Retinal pigment epithelial cell (primary cell): ENCODE data around the gene CASKIN1.

Source experiments
- DNase-seq: peaks from one replicate; pipeline ENCODE4 v3.0.0-alpha.2; 2010; ENCODE audit warnings: low read depth
- H3K4me3 ChIP-seq: 2 replicates; pipeline ENCODE4 v1.5.1; 2011; ENCODE audit warnings: mild to moderate bottlenecking, low read length, control low read depth, moderate library complexity
- CTCF ChIP-seq: conservative IDR thresholded peaks from 2 replicates; pipeline ENCODE4 v1.5.1; 2011; ENCODE audit warnings: low read depth, low read length, control low read depth, inconsistent platforms

The CASKIN1 gene

GRCh38 chr16:2178321-2179106 lies 17.9 kb downstream of the CASKIN1 start:
- H3K4me3 ChIP-seq = no peak overlapping the region
- TF ChIP-seq CTCF = no peak
- DNase-seq = no peak

GRCh38 chr16:2177561-2177960 lies 18.8 kb downstream of the CASKIN1 start:
- DNase-seq = no peak
- H3K4me3 ChIP-seq = no peak overlapping the region
- TF ChIP-seq CTCF = no peak

GRCh38 chr16:2177101-2177500 lies 19.3 kb downstream of the CASKIN1 start:
- TF ChIP-seq CTCF = no peak
- no peak overlapping the region for H3K4me3 ChIP-seq
- no peak for DNase-seq

- TF ChIP-seq CTCF = no peak
- no peak for DNase-seq
- no peak overlapping the region for H3K4me3 ChIP-seq
Observed at GRCh38 chr16:2176047-2176446, 20.4 kb downstream of the CASKIN1 start.

- DNase-seq = no peak
- no peak overlapping the region for H3K4me3 ChIP-seq
- TF ChIP-seq CTCF = no peak
Observed at GRCh38 chr16:2175454-2175853, 21.0 kb downstream of the CASKIN1 start.

GRCh38 chr16:2174396-2175131 lies 21.8 kb downstream of the CASKIN1 start:
- no peak for DNase-seq
- TF ChIP-seq CTCF = no peak
- H3K4me3 ChIP-seq = no peak overlapping the region

- no peak overlapping the region for H3K4me3 ChIP-seq
- no peak for DNase-seq
- no peak for TF ChIP-seq CTCF
Observed at GRCh38 chr16:2173916-2174315, 22.5 kb downstream of the CASKIN1 start.
